D721Med (cell line): ENCODE results near the gene CUX1.

ENCODE experiments used
- DNase-seq: peaks from one replicate; pipeline ENCODE4 v3.0.0; 2011; ENCODE audit warnings: low spot score; ENCODE audit not compliant: insufficient read length
- FAIRE-seq: peaks from 2 replicates; lab custom pipeline; 2011; peaks lifted over from hg19 to GRCh38; lab: Jason Lieb, UNC
- CTCF ChIP-seq: IDR thresholded peaks from 2 replicates; pipeline ENCODE4 v1.5.1; 2012; ENCODE audit warnings: mild to moderate bottlenecking, control low read depth; ENCODE audit not compliant: insufficient read depth; ENCODE audit errors: missing control alignments

CUX1 gene

GRCh38 chr7:102063690-102064180 lies 246.3 kb downstream of the CUX1 start:
- FAIRE-seq (no peak), DNase-seq (no peak)
- no peak for TF ChIP-seq CTCF

GRCh38 chr7:102064361-102065025 lies 247.1 kb downstream of the CUX1 start:
- TF ChIP-seq CTCF: no peak
- FAIRE-seq (no peak), DNase-seq (no peak)

GRCh38 chr7:102065226-102065625 lies 247.8 kb downstream of the CUX1 start:
- TF ChIP-seq CTCF: no peak
- no peak for FAIRE-seq
- no peak for DNase-seq

GRCh38 chr7:102066476-102066875 lies 249.1 kb downstream of the CUX1 start:
- DNase-seq (no peak), FAIRE-seq (no peak)
- TF ChIP-seq CTCF: no peak

- TF ChIP-seq CTCF: no peak
- no peak for FAIRE-seq
- DNase-seq: no peak
Observed at GRCh38 chr7:102068846-102069245, 251.4 kb downstream of the CUX1 start.

GRCh38 chr7:102069931-102070629 lies 252.7 kb downstream of the CUX1 start:
- TF ChIP-seq CTCF: no peak
- FAIRE-seq (no peak), DNase-seq (no peak)

GRCh38 chr7:102072003-102072402 lies 254.6 kb downstream of the CUX1 start:
- no peak for FAIRE-seq
- DNase-seq: no peak
- TF ChIP-seq CTCF: no peak
